ENCODE data around the gene TSPAN2.

TSPAN2 gene

GRCh38 chr1:115120296-115120695, 31.0 kb upstream of the TSPAN2 start:
- H3K9ac ChIP-seq (ENCODE audit: low read length), result no peak overlapping the region
- H3K36me3 ChIP-seq (replicated peaks; ENCODE audit: low read depth, low read length), result no peaks in the 10 kb centered on the region
- H3K79me2 ChIP-seq (ENCODE audit: low read length), result no peaks in the 10 kb centered on the region
- H4K20me1 ChIP-seq (ENCODE audit: insufficient read depth, low read length), result no peaks in the 10 kb centered on the region
- no peaks in the 10 kb centered on the region for H3K27me3 ChIP-seq (ENCODE audit: low read depth, low read length)
- no peaks in the 10 kb centered on the region for H3K9me3 ChIP-seq (ENCODE audit: insufficient read depth, low read length)
- no peak overlapping the region for H3K4me3 ChIP-seq (ENCODE audit: low read length)
- TF ChIP-seq EZH2phosphoT487 (IDR thresholded peaks at IDR 0.05; ENCODE audit: low read depth) (no peak), CTCF (IDR thresholded peaks at IDR 0.05; ENCODE audit: low read depth, low read length) (no peak)
- H3K27ac ChIP-seq (ENCODE audit: low read length), result no peak overlapping the region
- H3K4me2 ChIP-seq (ENCODE audit: low read length), result no peak overlapping the region
- no peaks in the 10 kb centered on the region for H3K4me1 ChIP-seq (ENCODE audit: low read length)
- no peak overlapping the region for H2AFZ ChIP-seq (ENCODE audit: low read depth, low read length)

GRCh38 chr1:115118611-115119010, 29.3 kb upstream of the TSPAN2 start:
- Histone ChIP-seq H3K27me3 (ENCODE audit: low read depth, low read length) (no peaks in the 10 kb centered on the region), H3K36me3 (replicated peaks; ENCODE audit: low read depth, low read length) (no peaks in the 10 kb centered on the region), H4K20me1 (ENCODE audit: insufficient read depth, low read length) (no peaks in the 10 kb centered on the region), H3K4me1 (ENCODE audit: low read length) (no peaks in the 10 kb centered on the region), H3K9ac (ENCODE audit: low read length) (no peak overlapping the region), H3K27ac (ENCODE audit: low read length) (no peak overlapping the region), H3K4me2 (ENCODE audit: low read length) (no peak overlapping the region), H3K79me2 (ENCODE audit: low read length) (no peaks in the 10 kb centered on the region), H2AFZ (ENCODE audit: low read depth, low read length) (no peak overlapping the region), H3K4me3 (ENCODE audit: low read length) (no peak overlapping the region), H3K9me3 (ENCODE audit: insufficient read depth, low read length) (no peaks in the 10 kb centered on the region)
- TF ChIP-seq EZH2phosphoT487 (IDR thresholded peaks at IDR 0.05; ENCODE audit: low read depth), result no peak
- TF ChIP-seq CTCF (IDR thresholded peaks at IDR 0.05; ENCODE audit: low read depth, low read length), result no peak

GRCh38 chr1:115118086-115118485, 28.8 kb upstream of the TSPAN2 start:
- no peaks in the 10 kb centered on the region for H3K79me2 ChIP-seq (ENCODE audit: low read length)
- H2AFZ ChIP-seq (ENCODE audit: low read depth, low read length), result no peak overlapping the region
- no peak overlapping the region for H3K27ac ChIP-seq (ENCODE audit: low read length)
- no peak overlapping the region for H3K4me2 ChIP-seq (ENCODE audit: low read length)
- H3K9ac ChIP-seq (ENCODE audit: low read length), result no peak overlapping the region
- no peak overlapping the region for H3K4me3 ChIP-seq (ENCODE audit: low read length)
- no peaks in the 10 kb centered on the region for H3K9me3 ChIP-seq (ENCODE audit: insufficient read depth, low read length)
- H3K27me3 ChIP-seq (ENCODE audit: low read depth, low read length), result no peaks in the 10 kb centered on the region
- no peak for TF ChIP-seq EZH2phosphoT487 (IDR thresholded peaks at IDR 0.05; ENCODE audit: low read depth)
- no peak for TF ChIP-seq CTCF (IDR thresholded peaks at IDR 0.05; ENCODE audit: low read depth, low read length)
- no peaks in the 10 kb centered on the region for H4K20me1 ChIP-seq (ENCODE audit: insufficient read depth, low read length)
- no peaks in the 10 kb centered on the region for H3K4me1 ChIP-seq (ENCODE audit: low read length)
- no peaks in the 10 kb centered on the region for H3K36me3 ChIP-seq (replicated peaks; ENCODE audit: low read depth, low read length)

GRCh38 chr1:115117298-115117697, 28.0 kb upstream of the TSPAN2 start:
- Histone ChIP-seq H3K4me3 (ENCODE audit: low read length) (no peak overlapping the region), H3K27me3 (ENCODE audit: low read depth, low read length) (no peaks in the 10 kb centered on the region), H2AFZ (ENCODE audit: low read depth, low read length) (no peak overlapping the region), H3K36me3 (replicated peaks; ENCODE audit: low read depth, low read length) (no peaks in the 10 kb centered on the region), H3K9me3 (ENCODE audit: insufficient read depth, low read length) (no peaks in the 10 kb centered on the region), H3K27ac (ENCODE audit: low read length) (no peak overlapping the region), H3K4me1 (ENCODE audit: low read length) (no peaks in the 10 kb centered on the region), H3K9ac (ENCODE audit: low read length) (no peak overlapping the region), H4K20me1 (ENCODE audit: insufficient read depth, low read length) (no peaks in the 10 kb centered on the region), H3K4me2 (ENCODE audit: low read length) (no peak overlapping the region), H3K79me2 (ENCODE audit: low read length) (no peaks in the 10 kb centered on the region)
- TF ChIP-seq CTCF (IDR thresholded peaks at IDR 0.05; ENCODE audit: low read depth, low read length), result no peak
- no peak for TF ChIP-seq EZH2phosphoT487 (IDR thresholded peaks at IDR 0.05; ENCODE audit: low read depth)

All from OCI-LY3 (cell line).